ENCODE data around the gene ULBP2.
A peak's percentile ranks its signal among the peaks of the same experiment; 100 is the strongest.

ULBP2 gene, protein sequence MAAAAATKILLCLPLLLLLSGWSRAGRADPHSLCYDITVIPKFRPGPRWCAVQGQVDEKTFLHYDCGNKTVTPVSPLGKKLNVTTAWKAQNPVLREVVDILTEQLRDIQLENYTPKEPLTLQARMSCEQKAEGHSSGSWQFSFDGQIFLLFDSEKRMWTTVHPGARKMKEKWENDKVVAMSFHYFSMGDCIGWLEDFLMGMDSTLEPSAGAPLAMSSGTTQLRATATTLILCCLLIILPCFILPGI

DNA sequence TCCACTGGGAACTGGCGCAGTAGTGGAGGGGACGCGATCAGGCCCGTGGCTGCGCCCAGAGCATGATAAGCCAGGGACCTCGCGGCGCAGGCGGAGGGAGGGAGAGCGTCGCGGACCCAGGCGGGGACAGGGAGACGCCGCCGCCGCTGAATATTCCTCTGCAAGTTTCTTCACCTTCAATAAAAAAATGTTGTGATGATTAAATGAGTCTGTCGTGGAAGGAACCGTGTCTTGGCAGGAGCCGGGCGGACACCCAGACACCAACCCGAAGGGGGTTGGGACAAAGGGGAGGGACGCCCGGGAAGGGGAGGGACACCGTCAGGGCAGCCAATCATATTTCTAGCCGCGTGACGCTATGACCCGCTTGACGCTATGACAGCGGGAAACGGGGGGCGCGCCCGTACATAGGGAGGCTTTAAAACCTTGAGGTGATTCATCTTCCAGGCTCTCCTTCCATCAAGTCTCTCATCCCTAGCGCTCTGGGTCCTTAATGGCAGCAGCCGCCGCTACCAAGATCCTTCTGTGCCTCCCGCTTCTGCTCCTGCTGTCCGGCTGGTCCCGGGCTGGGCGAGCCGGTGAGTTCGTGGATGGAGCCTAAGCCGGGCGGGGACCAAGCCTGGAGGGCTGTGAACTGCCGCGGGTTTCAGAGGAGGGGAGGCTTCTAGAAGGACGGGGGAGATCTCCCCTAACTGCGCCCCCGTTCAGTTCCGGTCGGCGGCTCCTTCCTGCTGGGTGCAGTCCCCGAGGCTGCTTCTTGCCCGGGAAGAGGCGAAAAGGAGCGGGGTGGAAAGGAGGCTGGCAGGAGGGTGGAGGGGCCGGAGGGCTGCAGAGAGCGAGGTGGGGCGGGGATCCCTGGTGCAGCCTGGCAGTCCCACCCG is at the start of gene ULBP2:
TSS of gene ULBP2 (plus strand) at position 432 of the 878 bp plus-strand sequence. CDS start at position 491, 59 bp downstream.
- Histone ChIP-seq H3K36me3 (replicated peaks) (no peaks in the 10 kb centered on the region), H3K27me3 (replicated peaks) (peaks cover 32% of the 10 kb centered on the region), H3K27ac (peak within 1 kb of the TSS; percentile 44), H3K4me3 (ENCODE audit: low read depth, low read length) (peak within 1 kb of the TSS; percentile 73)
- peak; percentile 94 for DNase-seq
- TF ChIP-seq, protein P1, sequence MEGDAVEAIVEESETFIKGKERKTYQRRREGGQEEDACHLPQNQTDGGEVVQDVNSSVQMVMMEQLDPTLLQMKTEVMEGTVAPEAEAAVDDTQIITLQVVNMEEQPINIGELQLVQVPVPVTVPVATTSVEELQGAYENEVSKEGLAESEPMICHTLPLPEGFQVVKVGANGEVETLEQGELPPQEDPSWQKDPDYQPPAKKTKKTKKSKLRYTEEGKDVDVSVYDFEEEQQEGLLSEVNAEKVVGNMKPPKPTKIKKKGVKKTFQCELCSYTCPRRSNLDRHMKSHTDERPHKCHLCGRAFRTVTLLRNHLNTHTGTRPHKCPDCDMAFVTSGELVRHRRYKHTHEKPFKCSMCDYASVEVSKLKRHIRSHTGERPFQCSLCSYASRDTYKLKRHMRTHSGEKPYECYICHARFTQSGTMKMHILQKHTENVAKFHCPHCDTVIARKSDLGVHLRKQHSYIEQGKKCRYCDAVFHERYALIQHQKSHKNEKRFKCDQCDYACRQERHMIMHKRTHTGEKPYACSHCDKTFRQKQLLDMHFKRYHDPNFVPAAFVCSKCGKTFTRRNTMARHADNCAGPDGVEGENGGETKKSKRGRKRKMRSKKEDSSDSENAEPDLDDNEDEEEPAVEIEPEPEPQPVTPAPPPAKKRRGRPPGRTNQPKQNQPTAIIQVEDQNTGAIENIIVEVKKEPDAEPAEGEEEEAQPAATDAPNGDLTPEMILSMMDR (IDR thresholded peaks at IDR 0.05; ENCODE audit: low read depth, low read length, missing control alignments): no peak
- in situ Hi-C loops (cut with HindIII; ENCODE audit: low pct_ligation_motif_present, low sequenced_read_pairs): no loop called here

GRCh38 chr6:149895048-149895590 is 46.7 kb upstream of the ULBP2 start:
- no peaks in the 10 kb centered on the region for H3K27me3 ChIP-seq (replicated peaks)
- DNase-seq: peak; percentile 20
- in situ Hi-C loops (cut with HindIII; ENCODE audit: low pct_ligation_motif_present, low sequenced_read_pairs): no loop called here
- H3K4me3 ChIP-seq (ENCODE audit: low read depth, low read length): no peak overlapping the region
- TF ChIP-seq, protein P1 (IDR thresholded peaks at IDR 0.05; ENCODE audit: low read depth, low read length, missing control alignments): no peak
- no peak overlapping the region for H3K27ac ChIP-seq
- H3K36me3 ChIP-seq (replicated peaks): no peaks in the 10 kb centered on the region

- Histone ChIP-seq H3K36me3 (replicated peaks) (no peaks in the 10 kb centered on the region), H3K27me3 (replicated peaks) (no peaks in the 10 kb centered on the region), H3K27ac (no peak overlapping the region), H3K4me3 (ENCODE audit: low read depth, low read length) (no peak overlapping the region)
- in situ Hi-C loops (cut with HindIII; ENCODE audit: low pct_ligation_motif_present, low sequenced_read_pairs): no loop called here
- TF ChIP-seq, protein P1 (IDR thresholded peaks at IDR 0.05; ENCODE audit: low read depth, low read length, missing control alignments): no peak
- DNase-seq: peak; percentile 53
Observed at GRCh38 chr6:149895833-149896271, 46.0 kb upstream of the ULBP2 start.

- in situ Hi-C loops (cut with HindIII; ENCODE audit: low pct_ligation_motif_present, low sequenced_read_pairs): no loop called here
- Histone ChIP-seq H3K36me3 (replicated peaks) (no peaks in the 10 kb centered on the region), H3K27me3 (replicated peaks) (no peaks in the 10 kb centered on the region), H3K27ac (no peak overlapping the region), H3K4me3 (ENCODE audit: low read depth, low read length) (no peak overlapping the region)
- peak; percentile 40 for DNase-seq
- TF ChIP-seq, protein P1 (IDR thresholded peaks at IDR 0.05; ENCODE audit: low read depth, low read length, missing control alignments): no peak
Observed at GRCh38 chr6:149896491-149896890, 45.3 kb upstream of the ULBP2 start.

DNA sequence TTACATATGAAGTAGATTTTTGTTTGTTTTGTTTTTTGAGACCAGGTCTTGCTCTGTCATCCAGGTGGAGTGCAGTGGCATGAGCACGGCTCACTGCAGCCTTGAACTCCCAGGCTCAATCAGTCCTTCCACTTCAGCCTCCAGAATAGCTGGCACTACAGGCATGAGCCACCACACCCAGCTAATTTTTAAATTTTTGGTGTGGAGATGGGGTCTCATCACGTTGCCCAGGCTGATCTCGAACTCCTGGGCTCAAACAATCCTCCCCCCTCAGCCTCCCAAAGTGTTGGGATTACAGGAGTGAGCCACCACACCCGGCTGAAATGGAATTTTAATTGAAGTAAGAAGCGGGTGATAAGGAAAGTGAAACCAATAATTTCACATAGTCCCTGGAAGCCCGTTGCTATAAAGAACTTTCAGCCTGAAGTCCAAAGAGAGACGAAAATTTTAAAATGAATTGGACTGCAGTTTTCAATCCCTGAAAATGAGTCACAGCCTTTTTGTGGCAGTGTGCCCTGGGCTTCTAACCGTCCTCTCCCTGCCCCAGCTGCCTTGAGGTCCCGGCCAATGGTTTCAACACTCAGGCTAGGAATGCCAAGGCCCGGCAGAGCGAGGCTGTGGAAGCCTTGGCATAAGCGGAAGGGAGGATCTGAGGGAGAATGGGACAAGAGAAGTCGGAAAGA is 44.7 kb upstream of the ULBP2 start:
- Histone ChIP-seq H3K27ac (peak overlapping the region; percentile 11), H3K27me3 (replicated peaks) (no peaks in the 10 kb centered on the region), H3K36me3 (replicated peaks) (no peaks in the 10 kb centered on the region), H3K4me3 (ENCODE audit: low read depth, low read length) (no peak overlapping the region)
- DNase-seq: peak; percentile 70
- in situ Hi-C loops (cut with HindIII; ENCODE audit: low pct_ligation_motif_present, low sequenced_read_pairs): no loop called here
- TF ChIP-seq, protein P1 (IDR thresholded peaks at IDR 0.05; ENCODE audit: low read depth, low read length, missing control alignments): no peak

Measured in brain microvascular endothelial cell (primary cell).